Skin of body (tissue), 2 donors: ENCODE results near the gene ARL2. TPM values are rescaled to one million over a fixed set of nuclear protein-coding genes. Genes with fewer than 3 reads are reported as not detected.
"Not testable (repeated sequence)": the region's sequence is repeated elsewhere in the genome, so short reads cannot be mapped to it uniquely, and the experiment has no call there.

Source experiments
- DNase-seq: peaks from one replicate; lab custom pipeline; 2025; lab: John Stamatoyannopoulos, UW
- total RNA-seq: library from RNA; depleted of rRNA; stranded (reverse); fragments of >200 nt; gene quantifications from one replicate; pipeline ENCODE4 v1.2.3, GENCODE V29; 2014

Gene ARL2
- total RNA-seq, 1 donor from 2014 or later, result 43.3 TPM

- not testable (repeated sequence) for DNase-seq
Measured at GRCh38 chr11:65003968-65004367, 10.0 kb upstream of the ARL2 start.

- no peak for DNase-seq
Measured at GRCh38 chr11:65008016-65008415, 5.9 kb upstream of the ARL2 start.

- no peak for DNase-seq
Measured at GRCh38 chr11:65008873-65009272, 5.1 kb upstream of the ARL2 start.

GRCh38 chr11:65013130-65013887, 651 bp upstream of the ARL2 start:
- peak; percentile 93 for DNase-seq

GRCh38 chr11:65014726-65015227, 817 bp downstream of the ARL2 start:
- peak; percentile 20 for DNase-seq

- DNase-seq, result no peak
Measured at GRCh38 chr11:65016705-65017104, 2.7 kb downstream of the ARL2 start.

- no peak for DNase-seq
Measured at GRCh38 chr11:65017937-65018336, 4.0 kb downstream of the ARL2 start.

- DNase-seq, result no peak
Measured at GRCh38 chr11:65019824-65020223, 5.9 kb downstream of the ARL2 start.

- no peak for DNase-seq
Measured at GRCh38 chr11:65021003-65021402, 7.0 kb downstream of the ARL2 start.

GRCh38 chr11:65021509-65021908, 7.5 kb downstream of the ARL2 start:
- no peak for DNase-seq

- not testable (repeated sequence) for DNase-seq
Measured at GRCh38 chr11:65023502-65023901, 9.5 kb downstream of the ARL2 start.

- no peak for DNase-seq
Measured at GRCh38 chr11:65026810-65027209, 12.8 kb downstream of the ARL2 start.

- DNase-seq, result peak; percentile 97
Measured at GRCh38 chr11:65027213-65028067, 13.5 kb downstream of the ARL2 start, which contains the start of gene SNX15. SNX15 (plus strand) TSS chr11:65027439; CDS start chr11:65027538, 99 bp downstream.

- no peak for DNase-seq
Measured at GRCh38 chr11:65032216-65032615, 18.3 kb downstream of the ARL2 start.

GRCh38 chr11:65034423-65034822, 20.5 kb downstream of the ARL2 start:
- DNase-seq, result no peak

GRCh38 chr11:65035579-65035978, 21.6 kb downstream of the ARL2 start:
- DNase-seq, result no peak

GRCh38 chr11:65036931-65037330, 23.0 kb downstream of the ARL2 start:
- no peak for DNase-seq

GRCh38 chr11:65040520-65040846, 26.5 kb downstream of the ARL2 start:
- DNase-seq, result no peak

- DNase-seq, result peak; percentile 87
Measured at GRCh38 chr11:65040847-65041622, 27.1 kb downstream of the ARL2 start, which contains the start of gene SAC3D1. SAC3D1 (plus strand) TSS chr11:65041210; CDS start chr11:65041293, 83 bp downstream.

- DNase-seq, result no peak
Measured at GRCh38 chr11:65042891-65043290, 28.9 kb downstream of the ARL2 start.

GRCh38 chr11:65043881-65044501, 30.0 kb downstream of the ARL2 start:
- DNase-seq, result peak; percentile 9
